Activated CD4-positive, alpha-beta memory T cell treated with anti-CD3 and anti-CD28 coated beads, Interleukin-2, amount 10 ng/mL, durations not matched to agents 7 days and 5 days (primary cell): ENCODE measurements around the gene ARHGAP12. TPM values are rescaled to one million over a fixed set of nuclear protein-coding genes. Genes with fewer than 3 reads are reported as not detected.

ENCODE experiments used
- CTCF ChIA-PET: fragments of 350-600 bp; sonication (Branson Sonifier 250); formaldehyde crosslinking; loops from one replicate; lab custom pipeline; 2021; ENCODE audit warnings: antibody characterized with exemption, inconsistent platforms; lab: Charles Lee
- POLR2A ChIA-PET: fragments of 350-600 bp; sonication (Branson Sonifier 250); formaldehyde crosslinking; loops from one replicate; lab custom pipeline; 2021; ENCODE audit warnings: antibody characterized with exemption; lab: Charles Lee
- DNase-seq: peaks from one replicate; pipeline ENCODE4 v3.0.0-alpha.2; 2020
- H3K27ac Mint-ChIP-seq: one replicate; pipeline ENCODE4 v1.8.0; 2021; ENCODE audit warnings: mild to moderate bottlenecking, mixed read lengths
- H3K27me3 Mint-ChIP-seq: one replicate; pipeline ENCODE4 v1.8.0; 2021; ENCODE audit warnings: mixed read lengths
- H3K36me3 Mint-ChIP-seq: one replicate; pipeline ENCODE4 v1.8.0; 2021; ENCODE audit warnings: low read depth, mixed read lengths
- H3K4me1 Mint-ChIP-seq: one replicate; pipeline ENCODE4 v1.8.0; 2021; ENCODE audit warnings: mixed read lengths
- H3K4me3 Mint-ChIP-seq: one replicate; pipeline ENCODE4 v1.8.0; 2021; ENCODE audit warnings: mild to moderate bottlenecking, mixed read lengths
- H3K9me3 Mint-ChIP-seq: one replicate; pipeline ENCODE4 v1.8.0; 2021; ENCODE audit warnings: mixed read lengths
- total RNA-seq, 2 experiments: library from RNA; stranded (reverse); gene quantifications; one replicate each; pipeline ENCODE4 v1.2.3, GENCODE V29; 2021

ARHGAP12 gene
- total RNA-seq, 2 experiments from 2014 or later = 10.7 to 12.0 TPM

DNA sequence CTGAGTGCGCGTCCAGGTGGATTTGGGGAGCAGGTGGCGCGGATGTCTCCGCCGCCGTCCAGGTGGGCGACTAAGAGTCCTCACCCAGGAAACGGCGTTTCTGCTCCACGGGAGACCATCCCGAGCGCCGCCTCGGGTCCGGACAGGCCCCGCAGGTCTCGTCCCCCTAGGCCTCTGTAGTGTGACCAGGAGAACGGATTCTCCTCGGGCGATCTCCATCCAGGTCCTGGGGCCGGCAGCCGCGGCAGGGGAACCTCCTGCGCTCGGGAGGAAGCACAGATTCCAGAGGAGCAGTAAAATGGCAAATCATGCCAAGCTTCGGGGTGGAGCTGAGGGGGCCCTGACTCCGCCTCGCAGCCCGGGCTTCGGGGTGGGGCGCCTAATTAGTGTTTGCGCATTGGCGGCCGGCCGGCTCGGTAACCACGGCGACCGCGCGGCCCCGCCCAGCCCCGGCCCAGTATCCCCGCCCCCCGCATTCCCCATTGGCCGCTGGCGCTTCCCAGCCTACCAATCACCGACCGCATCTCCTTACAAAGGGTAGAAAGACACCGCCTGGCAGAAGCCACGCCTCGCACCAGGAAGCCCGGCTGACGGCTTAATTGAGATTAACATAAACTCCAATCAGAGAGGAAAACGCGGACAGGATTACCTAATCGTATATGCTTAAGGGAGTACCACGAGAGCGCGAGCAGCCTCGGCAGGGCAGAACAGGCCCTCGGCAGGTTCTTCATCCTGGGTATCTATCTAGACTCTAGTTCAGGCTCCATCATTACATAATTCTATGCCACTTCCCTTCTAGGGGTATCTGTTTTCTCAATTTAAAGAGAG lies 168.6 kb downstream of the ARHGAP12 start:
- Mint-ChIP-seq H3K27ac (peak overlapping the region; percentile 75), H3K27me3 (no peaks in the 10 kb centered on the region), H3K9me3 (peaks cover 2% of the 10 kb centered on the region), H3K36me3 (peaks cover 3% of the 10 kb centered on the region), H3K4me1 (peaks cover 15% of the 10 kb centered on the region), H3K4me3 (peak overlapping the region; percentile 78)
- CTCF ChIA-PET = interaction anchor here (0.8 to 0.9 kb wide), 2 partner anchors 14 to 728 kb away, joined by 3 to 5 read pairs; partner anchors contain the start of gene ZNF438
- POLR2A ChIA-PET = interaction anchor here (0.6 to 3.1 kb wide), 14 partner anchors 8 to 728 kb away, joined by 3 to 31 read pairs (median 3); partner anchors contain the start of gene ZNF438
- peak; percentile 95 for DNase-seq

DNA sequence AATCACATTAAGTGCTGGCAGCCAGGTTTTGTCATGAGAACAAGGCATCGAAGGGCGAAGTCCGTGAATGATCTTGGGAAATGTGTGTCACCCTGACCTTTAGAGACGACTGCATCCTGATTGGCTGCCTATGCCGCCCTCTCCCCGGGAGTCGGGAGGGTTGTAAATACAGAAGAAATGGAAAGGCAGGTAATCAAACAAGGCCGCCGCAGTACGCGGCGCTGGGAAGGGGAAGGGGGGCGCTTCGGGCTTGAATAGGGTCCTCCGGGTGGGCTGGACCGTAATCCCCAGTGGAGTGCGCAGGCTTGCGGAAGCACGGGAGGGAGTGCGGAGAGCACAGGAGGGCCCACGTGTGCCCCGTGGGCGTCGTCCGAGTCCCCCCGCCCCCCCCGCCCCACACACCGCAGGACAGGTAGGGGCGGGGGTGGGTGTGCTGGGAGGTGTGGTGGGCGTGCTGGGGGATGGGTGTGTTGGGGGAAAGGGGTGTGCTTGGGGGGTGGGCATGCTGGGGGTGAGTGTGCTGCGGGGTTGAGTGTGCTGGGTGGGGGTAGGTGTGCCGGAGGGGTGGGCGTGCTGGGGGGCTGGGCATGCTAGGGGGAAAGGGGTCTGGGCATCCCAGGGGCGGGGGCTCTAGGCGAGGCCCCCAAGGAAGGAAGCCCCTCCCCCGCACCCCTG lies 169.4 kb downstream of the ARHGAP12 start:
- CTCF ChIA-PET = interaction anchor here (0.9 kb wide), 1 partner anchor 727 kb away, joined by 3 read pairs; the partner anchor contains the start of gene ZNF438
- Mint-ChIP-seq H3K4me3 (peak overlapping the region; percentile 89), H3K27me3 (no peaks in the 10 kb centered on the region), H3K27ac (peak overlapping the region; percentile 79), H3K36me3 (peaks cover 3% of the 10 kb centered on the region), H3K4me1 (peaks cover 15% of the 10 kb centered on the region), H3K9me3 (no peaks in the 10 kb centered on the region)
- POLR2A ChIA-PET = interaction anchor here (1.0 to 3.1 kb wide), 4 partner anchors 8 to 727 kb away, joined by 3 to 31 read pairs (median 6); partner anchors contain the start of gene ZNF438
- peak; percentile 47 for DNase-seq

DNA sequence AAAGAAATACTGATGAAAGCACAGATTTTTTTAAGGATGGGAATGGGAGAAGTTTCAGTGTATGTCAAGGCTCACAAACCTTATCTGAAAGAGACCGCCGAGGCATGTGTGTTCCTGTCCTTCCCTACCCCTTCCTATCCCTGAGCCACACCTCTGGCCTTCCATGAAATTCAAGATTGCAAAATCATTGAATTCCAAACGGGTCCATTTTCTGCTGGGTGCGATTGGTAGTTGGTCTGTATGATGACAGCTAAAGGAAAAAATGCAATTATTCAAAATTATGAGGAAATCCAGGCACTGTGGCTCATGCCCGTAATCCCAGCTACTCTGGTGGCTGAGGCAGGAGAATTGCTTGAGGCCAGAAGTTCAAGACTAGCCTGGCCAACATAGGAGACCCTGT lies 170.1 kb downstream of the ARHGAP12 start:
- H3K9me3 Mint-ChIP-seq = no peaks in the 10 kb centered on the region
- ChIA-PET CTCF (no interaction called here), POLR2A (interaction anchor here (2.6 kb wide), 1 partner anchor 14 kb away, joined by 11 read pairs; no protein-coding TSS in a partner anchor)
- no peak overlapping the region for H3K4me3 Mint-ChIP-seq
- peaks cover 15% of the 10 kb centered on the region for H3K4me1 Mint-ChIP-seq
- no peak for DNase-seq
- H3K27ac Mint-ChIP-seq = no peak overlapping the region
- H3K36me3 Mint-ChIP-seq = peaks cover 3% of the 10 kb centered on the region
- no peaks in the 10 kb centered on the region for H3K27me3 Mint-ChIP-seq

DNA sequence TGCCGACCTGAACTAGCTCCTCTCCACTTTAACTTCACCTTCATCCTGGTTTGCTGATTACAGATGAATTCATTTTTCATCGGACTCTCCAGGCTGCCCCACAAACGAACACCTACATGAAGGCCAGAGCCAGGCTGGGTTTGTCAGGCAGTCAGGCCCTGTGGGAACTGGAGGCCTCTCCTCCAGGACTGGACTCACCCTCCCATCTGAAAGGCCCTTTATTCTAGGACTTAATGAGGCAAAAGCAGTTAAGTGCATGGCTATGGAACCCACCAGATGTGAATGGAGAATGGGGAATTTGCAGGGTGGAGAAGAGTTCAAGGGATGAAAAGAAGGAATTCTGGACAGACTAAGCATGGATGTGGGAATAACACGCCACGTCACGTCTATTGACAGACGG lies 170.8 kb downstream of the ARHGAP12 start:
- Mint-ChIP-seq H3K4me1 (peaks cover 15% of the 10 kb centered on the region), H3K9me3 (no peaks in the 10 kb centered on the region), H3K27ac (no peak overlapping the region), H3K27me3 (no peaks in the 10 kb centered on the region), H3K4me3 (no peak overlapping the region), H3K36me3 (peaks cover 3% of the 10 kb centered on the region)
- POLR2A ChIA-PET = interaction anchor here (2.6 kb wide), 1 partner anchor 13 kb away, joined by 11 read pairs; no protein-coding TSS in a partner anchor
- CTCF ChIA-PET = no interaction called here
- no peak for DNase-seq

DNA sequence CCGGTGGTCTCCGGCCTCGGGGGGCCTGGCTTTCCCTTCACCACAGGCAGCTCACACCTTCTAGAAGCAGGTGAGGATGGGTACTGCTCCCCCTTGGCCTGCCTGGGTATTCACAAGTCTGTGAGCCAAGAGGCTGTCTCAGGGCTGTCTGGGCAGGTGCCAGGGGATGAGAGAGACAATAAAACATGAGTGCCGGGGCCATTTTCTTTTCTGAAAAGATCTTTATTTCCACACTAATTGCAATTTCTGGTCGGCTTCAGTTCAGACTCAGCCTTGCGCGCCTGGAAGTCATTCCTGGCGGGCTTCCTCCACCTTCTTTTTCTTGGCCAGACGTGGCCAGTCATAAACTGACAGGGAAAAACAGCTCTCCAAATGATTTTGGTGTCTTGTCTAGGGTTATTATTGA lies 171.2 kb downstream of the ARHGAP12 start:
- Mint-ChIP-seq H3K9me3 (no peaks in the 10 kb centered on the region), H3K36me3 (peaks cover 3% of the 10 kb centered on the region), H3K4me1 (peaks cover 15% of the 10 kb centered on the region), H3K4me3 (no peak overlapping the region), H3K27ac (no peak overlapping the region), H3K27me3 (no peaks in the 10 kb centered on the region)
- CTCF ChIA-PET = no interaction called here
- no peak for DNase-seq
- POLR2A ChIA-PET = interaction anchor here (2.6 kb wide), 1 partner anchor 12 kb away, joined by 11 read pairs; no protein-coding TSS in a partner anchor

DNA sequence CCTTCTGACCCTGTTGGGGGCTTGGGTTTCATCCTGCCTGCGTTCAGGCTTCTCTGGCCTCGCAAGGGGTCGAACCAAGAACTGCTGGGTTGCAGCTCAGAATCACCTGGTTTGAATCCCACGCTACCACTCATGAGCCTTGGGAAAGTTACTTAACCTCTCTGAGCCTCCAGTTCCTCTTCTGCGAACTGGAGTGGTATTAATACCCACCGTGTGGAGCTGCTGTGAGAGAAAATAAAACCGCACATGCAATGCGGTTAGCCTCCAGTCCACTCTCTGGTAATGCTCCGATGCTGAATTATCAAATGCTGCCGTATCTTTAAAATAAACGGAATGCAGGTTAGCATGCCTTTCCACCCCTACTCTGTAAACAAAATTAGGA lies 171.9 kb downstream of the ARHGAP12 start:
- H3K27ac Mint-ChIP-seq = no peak overlapping the region
- ChIA-PET POLR2A (interaction anchor here (2.6 kb wide), 1 partner anchor 12 kb away, joined by 11 read pairs; no protein-coding TSS in a partner anchor), CTCF (interaction anchor here (1.0 kb wide), 1 partner anchor 11 kb away, joined by 4 read pairs; no protein-coding TSS in a partner anchor)
- H3K27me3 Mint-ChIP-seq = no peaks in the 10 kb centered on the region
- no peak overlapping the region for H3K4me3 Mint-ChIP-seq
- H3K36me3 Mint-ChIP-seq = peaks cover 3% of the 10 kb centered on the region
- no peak for DNase-seq
- H3K9me3 Mint-ChIP-seq = no peaks in the 10 kb centered on the region
- peaks cover 19% of the 10 kb centered on the region for H3K4me1 Mint-ChIP-seq

DNA sequence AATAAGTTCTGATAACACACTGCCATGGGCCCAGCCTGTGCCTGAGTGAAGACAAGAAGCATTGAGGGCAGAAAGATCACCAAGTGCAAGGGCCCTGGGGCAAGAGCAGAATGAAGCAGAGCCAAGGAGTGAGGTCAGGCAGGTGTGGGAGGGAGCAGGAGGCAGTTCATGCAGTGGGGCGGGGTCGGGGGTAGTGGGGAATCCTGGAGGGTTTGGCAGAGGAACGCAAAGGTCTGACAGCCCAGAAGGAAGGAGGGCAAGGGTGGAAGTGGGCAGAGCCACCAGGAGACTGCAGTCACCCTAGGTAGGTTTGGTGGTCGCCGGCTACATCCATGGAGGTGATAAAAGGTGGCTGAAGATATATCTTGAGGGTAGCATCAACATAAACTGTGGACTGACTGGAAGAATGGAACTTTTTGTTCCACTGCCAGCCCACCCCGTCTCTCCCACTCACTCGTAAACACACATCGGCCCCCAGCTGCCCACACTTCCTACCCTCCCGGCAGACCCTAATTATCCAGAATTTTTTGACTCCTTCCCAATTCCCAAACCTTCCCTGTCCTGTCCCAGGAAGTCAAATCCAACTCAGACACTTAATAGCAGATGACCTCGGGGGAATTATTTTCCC lies 172.4 kb downstream of the ARHGAP12 start:
- no peaks in the 10 kb centered on the region for H3K9me3 Mint-ChIP-seq
- no peak overlapping the region for H3K4me3 Mint-ChIP-seq
- peaks cover 3% of the 10 kb centered on the region for H3K36me3 Mint-ChIP-seq
- CTCF ChIA-PET = interaction anchor here (1.0 kb wide), 1 partner anchor 10 kb away, joined by 4 read pairs; no protein-coding TSS in a partner anchor
- H3K27me3 Mint-ChIP-seq = no peaks in the 10 kb centered on the region
- H3K4me1 Mint-ChIP-seq = peaks cover 24% of the 10 kb centered on the region
- DNase-seq = no peak
- no peak overlapping the region for H3K27ac Mint-ChIP-seq
- POLR2A ChIA-PET = interaction anchor here (2.6 kb wide), 1 partner anchor 11 kb away, joined by 11 read pairs; no protein-coding TSS in a partner anchor

Other genes starting within 250 kb of the ARHGAP12 start
- gene KIF5B, start 127.6 kb upstream of the ARHGAP12 start, total RNA-seq = 10 to 100 TPM; 79.8 to 80.8 TPM